Mesenchymal stem cell (in vitro differentiated cells and primary cell): ENCODE data around the gene SUSD4.

Experiments used
- DNase-seq: peaks from one replicate; pipeline ENCODE4 v3.0.0-alpha.2; 2013
- H2AFZ ChIP-seq: one replicate; pipeline ENCODE4 v1.6.1; 2013; ENCODE audit warnings: low read depth, mild to moderate bottlenecking, control low read depth, inconsistent platforms, low read length, moderate library complexity
- H2AK5ac ChIP-seq: 2 replicates; pipeline ENCODE4 v1.6.1; 2013; ENCODE audit warnings: low read length, moderate library complexity, mild to moderate bottlenecking, inconsistent platforms; ENCODE audit not compliant: severe bottlenecking
- H2BK120ac ChIP-seq: one replicate; pipeline ENCODE4 v1.6.1; 2013; ENCODE audit warnings: low read depth, mild to moderate bottlenecking, inconsistent platforms, low read length, moderate library complexity
- H2BK12ac ChIP-seq, 2 experiments: one replicate each; pipeline ENCODE4 v1.6.1; 2013; ENCODE audit warnings: inconsistent platforms in 2 of 2, low read length in 2 of 2, mild to moderate bottlenecking in 2 of 2, moderate library complexity in 2 of 2, control low read depth in 1 of 2
- H2BK15ac ChIP-seq: one replicate; pipeline ENCODE4 v1.6.1; 2013; ENCODE audit warnings: mild to moderate bottlenecking, low read depth, inconsistent platforms; ENCODE audit not compliant: poor library complexity, severe bottlenecking
- H2BK5ac ChIP-seq: 2 replicates; pipeline ENCODE4 v1.6.1; 2013; ENCODE audit warnings: low read depth, mild to moderate bottlenecking, low read length, control low read depth, inconsistent platforms; ENCODE audit not compliant: poor library complexity, severe bottlenecking
- H3K14ac ChIP-seq, 2 experiments: one replicate each; pipeline ENCODE4 v1.6.1; 2013; ENCODE audit warnings: inconsistent platforms in 2 of 2, low read length in 2 of 2, control low read depth in 1 of 2, mild to moderate bottlenecking in 1 of 2, moderate library complexity in 1 of 2
- H3K18ac ChIP-seq, 2 experiments: one replicate each; pipeline ENCODE4 v1.6.1; 2013; ENCODE audit warnings: inconsistent platforms in 2 of 2, low read length in 2 of 2, control low read depth in 1 of 2, low read depth in 1 of 2, mild to moderate bottlenecking in 1 of 2
- H3K23ac ChIP-seq, 2 experiments: one replicate each; pipeline ENCODE4 v1.6.1; 2013; ENCODE audit warnings: inconsistent platforms in 2 of 2, low read length in 2 of 2, mild to moderate bottlenecking in 2 of 2, moderate library complexity in 2 of 2, control low read depth in 1 of 2
- H3K27ac ChIP-seq: 2 replicates; pipeline ENCODE4 v1.5.1; 2013; ENCODE audit warnings: mild to moderate bottlenecking, moderate library complexity, low read length, control low read depth, inconsistent platforms; ENCODE audit not compliant: poor library complexity, severe bottlenecking
- H3K27me3 ChIP-seq, 2 experiments: 2 replicates each; pipeline versions ENCODE4 v1.6.1 to v1.7.0; 2013; ENCODE audit warnings: low read length in 2 of 2, mild to moderate bottlenecking in 2 of 2, moderate library complexity in 2 of 2, control low read depth in 1 of 2, inconsistent platforms in 1 of 2; ENCODE audit not compliant: control insufficient read depth in 1 of 2, insufficient read depth in 1 of 2
- H3K36me3 ChIP-seq, 2 experiments: 2 replicates each; pipeline versions ENCODE4 v1.6.1 to v1.7.0; 2013; ENCODE audit warnings: low read length in 2 of 2, control low read depth in 1 of 2, inconsistent platforms in 1 of 2, low read depth in 1 of 2, mild to moderate bottlenecking in 1 of 2; ENCODE audit not compliant: insufficient read depth in 2 of 2, control insufficient read depth in 1 of 2
- H3K4ac ChIP-seq, 2 experiments: one replicate each; pipeline ENCODE4 v1.6.1; 2013; ENCODE audit warnings: inconsistent platforms in 2 of 2, low read length in 2 of 2, mild to moderate bottlenecking in 2 of 2, moderate library complexity in 2 of 2, control low read depth in 1 of 2, low read depth in 1 of 2
- H3K4me1 ChIP-seq: 2 replicates; pipeline ENCODE4 v1.6.1; 2013; ENCODE audit warnings: low read depth, low read length, control low read depth; ENCODE audit not compliant: control insufficient read depth, insufficient read depth
- H3K4me2 ChIP-seq: 2 replicates; pipeline ENCODE4 v1.6.1; 2013; ENCODE audit warnings: low read length, mild to moderate bottlenecking, inconsistent platforms; ENCODE audit not compliant: poor library complexity, severe bottlenecking
- H3K4me3 ChIP-seq, 2 experiments: 2 replicates each; pipeline versions ENCODE4 v1.5.1 to v1.7.0; 2013; ENCODE audit warnings: low read length in 2 of 2, mild to moderate bottlenecking in 2 of 2, control low read depth in 1 of 2, low read depth in 1 of 2; ENCODE audit not compliant: insufficient read depth in 1 of 2
- H3K79me1 ChIP-seq: replicated peaks from 2 replicates; pipeline ENCODE4 v1.6.1; 2013; ENCODE audit warnings: mild to moderate bottlenecking, control low read depth, low read length, inconsistent platforms; ENCODE audit not compliant: poor library complexity, severe bottlenecking
- H3K9ac ChIP-seq: 2 replicates; pipeline ENCODE4 v1.7.0; 2013; ENCODE audit warnings: mild to moderate bottlenecking, low read length, moderate library complexity
- H3K9me3 ChIP-seq: 2 replicates; pipeline ENCODE4 v1.7.0; 2013; ENCODE audit warnings: mild to moderate bottlenecking, low read length; ENCODE audit not compliant: control insufficient read depth
- H4K8ac ChIP-seq: one replicate; pipeline ENCODE4 v1.6.1; 2013; ENCODE audit warnings: inconsistent platforms, mild to moderate bottlenecking, low read length, moderate library complexity
- H4K91ac ChIP-seq: one replicate; pipeline ENCODE4 v1.6.1; 2013; ENCODE audit warnings: mild to moderate bottlenecking, low read length, inconsistent platforms
- WGBS: methylation state at CpG from one replicate; pipeline ENCODE4 v1.1.7; 2013; ENCODE audit warnings: mixed read lengths; 5-methylcytosine and 5-hydroxymethylcytosine counted together

Gene SUSD4

GRCh38 chr1:223345720-223346119, 18.3 kb downstream of the SUSD4 start:
- no peak overlapping the region for H2AFZ ChIP-seq
- no peak overlapping the region for H4K8ac ChIP-seq
- no peak overlapping the region for H3K4ac ChIP-seq
- no peaks in the 10 kb centered on the region for H3K36me3 ChIP-seq
- H4K91ac ChIP-seq: no peak overlapping the region
- H3K4me2 ChIP-seq: no peak overlapping the region
- H2BK120ac ChIP-seq: no peak overlapping the region
- DNase-seq: no peak
- no peak overlapping the region for H3K23ac ChIP-seq
- peaks cover 14 to 60% of the 10 kb centered on the region in 2 experiments for H3K27me3 ChIP-seq
- no peaks in the 10 kb centered on the region for H3K4me1 ChIP-seq
- no peak overlapping the region for H2BK5ac ChIP-seq
- H3K18ac ChIP-seq: no peak overlapping the region
- 68% methylated on average over 4 of the region's 4 CpGs for WGBS
- no peaks in the 10 kb centered on the region for H3K79me1 ChIP-seq
- H2BK15ac ChIP-seq: no peak overlapping the region
- H3K9me3 ChIP-seq: no peaks in the 10 kb centered on the region
- no peak overlapping the region for H3K9ac ChIP-seq
- no peak overlapping the region for H2BK12ac ChIP-seq
- no peak overlapping the region for H3K27ac ChIP-seq
- H3K4me3 ChIP-seq: no peak overlapping the region
- no peak overlapping the region for H2AK5ac ChIP-seq
- no peak overlapping the region for H3K14ac ChIP-seq

DNA sequence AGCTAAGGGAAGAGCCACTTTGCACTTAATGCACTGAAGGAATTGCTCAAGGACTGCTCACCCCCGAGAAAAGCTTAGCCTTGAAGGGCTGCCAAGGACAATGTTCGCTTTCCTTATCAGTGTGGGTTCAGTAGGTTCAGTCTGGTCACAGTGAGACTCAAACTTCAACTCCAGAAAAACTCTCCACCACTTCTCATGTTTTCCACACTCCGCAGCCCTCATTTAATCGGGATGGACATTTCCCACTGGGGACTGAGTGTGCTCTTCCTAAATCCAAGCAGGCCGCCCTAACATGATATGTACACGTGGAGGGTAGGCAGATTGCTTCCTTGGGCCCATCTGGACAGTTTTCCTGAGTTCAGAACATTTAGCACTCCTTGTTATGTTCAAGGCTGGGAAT, 19.5 kb downstream of the SUSD4 start:
- H3K4me3 ChIP-seq: no peak overlapping the region
- no peaks in the 10 kb centered on the region for H3K79me1 ChIP-seq
- no peaks in the 10 kb centered on the region for H3K4me1 ChIP-seq
- DNase-seq: no peak
- H2BK120ac ChIP-seq: no peak overlapping the region
- no peak overlapping the region for H3K23ac ChIP-seq
- H3K27me3 ChIP-seq: peaks cover 18 to 64% of the 10 kb centered on the region in 2 experiments
- H3K4ac ChIP-seq: no peak overlapping the region
- no peak overlapping the region for H3K18ac ChIP-seq
- H2AK5ac ChIP-seq: no peak overlapping the region
- no peak overlapping the region for H4K8ac ChIP-seq
- no peaks in the 10 kb centered on the region for H3K9me3 ChIP-seq
- 84% methylated on average over 6 of the region's 6 CpGs for WGBS
- H2BK12ac ChIP-seq: no peak overlapping the region
- no peak overlapping the region for H3K9ac ChIP-seq
- no peak overlapping the region for H2BK15ac ChIP-seq
- H4K91ac ChIP-seq: no peak overlapping the region
- no peak overlapping the region for H2BK5ac ChIP-seq
- H3K4me2 ChIP-seq: no peak overlapping the region
- H3K27ac ChIP-seq: no peak overlapping the region
- H3K14ac ChIP-seq: no peak overlapping the region
- no peak overlapping the region for H2AFZ ChIP-seq
- no peaks in the 10 kb centered on the region for H3K36me3 ChIP-seq

DNA sequence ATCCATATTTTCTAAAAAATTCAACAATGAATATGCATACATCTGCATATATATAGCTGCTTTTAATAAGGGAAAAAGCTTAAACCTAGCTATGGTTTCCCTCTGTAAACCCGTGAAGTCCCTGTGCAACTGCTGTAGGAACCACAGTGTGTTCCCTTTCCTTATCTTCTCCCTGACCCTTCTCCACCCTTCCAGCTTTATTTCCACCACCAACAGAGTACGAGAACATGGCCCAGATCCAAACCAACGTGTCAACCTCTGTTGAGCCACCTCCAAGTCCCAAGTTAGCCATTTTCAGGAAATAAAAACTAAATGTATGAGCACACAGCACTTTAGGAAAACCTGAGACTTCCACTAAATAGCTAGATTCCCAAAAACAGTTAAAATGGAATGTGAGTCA, 20.3 kb downstream of the SUSD4 start:
- 57% methylated on average over 3 of the region's 3 CpGs for whole genome bisulfite sequencing
- H3K4me1 ChIP-seq: no peaks in the 10 kb centered on the region
- no peak overlapping the region for H4K8ac ChIP-seq
- no peak overlapping the region for H4K91ac ChIP-seq
- no peak overlapping the region for H3K27ac ChIP-seq
- H3K14ac ChIP-seq: no peak overlapping the region
- H3K9ac ChIP-seq: no peak overlapping the region
- H3K4me2 ChIP-seq: no peak overlapping the region
- no peaks in the 10 kb centered on the region for H3K36me3 ChIP-seq
- peaks cover 26 to 63% of the 10 kb centered on the region in 2 experiments for H3K27me3 ChIP-seq
- DNase-seq: no peak
- H2BK120ac ChIP-seq: no peak overlapping the region
- no peak overlapping the region for H2BK15ac ChIP-seq
- no peak overlapping the region for H3K4me3 ChIP-seq
- no peak overlapping the region for H2BK5ac ChIP-seq
- no peak overlapping the region for H3K4ac ChIP-seq
- H3K9me3 ChIP-seq: no peaks in the 10 kb centered on the region
- H2AK5ac ChIP-seq: no peak overlapping the region
- H2BK12ac ChIP-seq: no peak overlapping the region
- no peak overlapping the region for H3K18ac ChIP-seq
- H2AFZ ChIP-seq: no peak overlapping the region
- no peaks in the 10 kb centered on the region for H3K79me1 ChIP-seq
- no peak overlapping the region for H3K23ac ChIP-seq

- H4K8ac ChIP-seq: no peak overlapping the region
- H3K9ac ChIP-seq: no peak overlapping the region
- H4K91ac ChIP-seq: no peak overlapping the region
- H3K79me1 ChIP-seq: no peaks in the 10 kb centered on the region
- H3K27me3 ChIP-seq: peaks cover 41 to 82% of the 10 kb centered on the region in 2 experiments
- no peak overlapping the region for H2BK15ac ChIP-seq
- H2AK5ac ChIP-seq: no peak overlapping the region
- H2BK12ac ChIP-seq: no peak overlapping the region
- H2BK120ac ChIP-seq: no peak overlapping the region
- H2BK5ac ChIP-seq: no peak overlapping the region
- H2AFZ ChIP-seq: no peak overlapping the region
- no peak overlapping the region for H3K4me3 ChIP-seq
- no peaks in the 10 kb centered on the region for H3K4me1 ChIP-seq
- no peak overlapping the region for H3K27ac ChIP-seq
- H3K36me3 ChIP-seq: no peaks in the 10 kb centered on the region
- H3K9me3 ChIP-seq: no peaks in the 10 kb centered on the region
- H3K23ac ChIP-seq: no peak overlapping the region
- no peak overlapping the region for H3K18ac ChIP-seq
- no peak overlapping the region for H3K14ac ChIP-seq
- H3K4me2 ChIP-seq: no peak overlapping the region
- DNase-seq: no peak
- WGBS: 75% methylated on average over 7 of the region's 7 CpGs
- no peak overlapping the region for H3K4ac ChIP-seq
Measured at GRCh38 chr1:223341121-223341520, 22.9 kb downstream of the SUSD4 start.
